ENCODE results near the gene SUCLA2.
"Not testable (repeated sequence)": the region's sequence is repeated elsewhere in the genome, so short reads cannot be mapped to it uniquely, and the experiment has no call there.

The SUCLA2 gene

GRCh38 chr13:48010698-48011097 lies 9.6 kb upstream of the SUCLA2 start:
- H3K36me3 Mint-ChIP-seq (ENCODE audit: low read depth) = peaks cover 5% of the 10 kb centered on the region
- H3K27ac Mint-ChIP-seq = no peak overlapping the region
- no peak for DNase-seq (ENCODE audit: low spot score)
- H3K27me3 Mint-ChIP-seq (ENCODE audit: low read depth) = no peaks in the 10 kb centered on the region
- H3K9me3 Mint-ChIP-seq = no peaks in the 10 kb centered on the region
- peaks cover 1% of the 10 kb centered on the region for H3K4me1 Mint-ChIP-seq (ENCODE audit: low read depth)
- no peak overlapping the region for H3K4me3 Mint-ChIP-seq

- H3K27ac Mint-ChIP-seq = no peak overlapping the region
- H3K4me1 Mint-ChIP-seq (ENCODE audit: low read depth) = peaks cover 1% of the 10 kb centered on the region
- no peak for DNase-seq (ENCODE audit: low spot score)
- H3K4me3 Mint-ChIP-seq = no peak overlapping the region
- peaks cover 5% of the 10 kb centered on the region for H3K36me3 Mint-ChIP-seq (ENCODE audit: low read depth)
- no peaks in the 10 kb centered on the region for H3K9me3 Mint-ChIP-seq
- no peaks in the 10 kb centered on the region for H3K27me3 Mint-ChIP-seq (ENCODE audit: low read depth)
Measured at GRCh38 chr13:48009284-48009683, 8.2 kb upstream of the SUCLA2 start.

- H3K9me3 Mint-ChIP-seq = no peaks in the 10 kb centered on the region
- no peak for DNase-seq (ENCODE audit: low spot score)
- no peak overlapping the region for H3K27ac Mint-ChIP-seq
- H3K27me3 Mint-ChIP-seq (ENCODE audit: low read depth) = no peaks in the 10 kb centered on the region
- peaks cover 6% of the 10 kb centered on the region for H3K36me3 Mint-ChIP-seq (ENCODE audit: low read depth)
- peaks cover 10% of the 10 kb centered on the region for H3K4me1 Mint-ChIP-seq (ENCODE audit: low read depth)
- no peak overlapping the region for H3K4me3 Mint-ChIP-seq
Measured at GRCh38 chr13:48006396-48006795, 5.3 kb upstream of the SUCLA2 start.

GRCh38 chr13:48004201-48004600 lies 3.1 kb upstream of the SUCLA2 start:
- Mint-ChIP-seq H3K4me3 (no peak overlapping the region), H3K4me1 (ENCODE audit: low read depth) (peaks cover 18% of the 10 kb centered on the region), H3K36me3 (ENCODE audit: low read depth) (peaks cover 3% of the 10 kb centered on the region), H3K27ac (no peak overlapping the region), H3K27me3 (ENCODE audit: low read depth) (no peaks in the 10 kb centered on the region), H3K9me3 (no peaks in the 10 kb centered on the region)
- no peak for DNase-seq (ENCODE audit: low spot score)

- peak overlapping the region; percentile 96 for H3K4me3 Mint-ChIP-seq
- H3K9me3 Mint-ChIP-seq; H3K36me3 Mint-ChIP-seq (ENCODE audit: low read depth); DNase-seq (ENCODE audit: low spot score); H3K27me3 Mint-ChIP-seq (ENCODE audit: low read depth): not testable (repeated sequence)
- peaks cover 21% of the 10 kb centered on the region for H3K4me1 Mint-ChIP-seq (ENCODE audit: low read depth)
- H3K27ac Mint-ChIP-seq = peak overlapping the region; percentile 94
Measured at GRCh38 chr13:48001999-48002398, 926 bp upstream of the SUCLA2 start.

GRCh38 chr13:48000559-48001113 lies 437 bp downstream of the SUCLA2 start:
- Mint-ChIP-seq H3K4me3 (peak overlapping the region; percentile 96), H3K27ac (peak overlapping the region; percentile 71), H3K27me3 (ENCODE audit: low read depth) (no peaks in the 10 kb centered on the region), H3K36me3 (ENCODE audit: low read depth) (peaks cover 12% of the 10 kb centered on the region), H3K4me1 (ENCODE audit: low read depth) (peaks cover 21% of the 10 kb centered on the region), H3K9me3 (no peaks in the 10 kb centered on the region)
- DNase-seq (ENCODE audit: low spot score) = no peak

- Mint-ChIP-seq H3K4me1 (ENCODE audit: low read depth) (peaks cover 21% of the 10 kb centered on the region), H3K27me3 (ENCODE audit: low read depth) (no peaks in the 10 kb centered on the region), H3K36me3 (ENCODE audit: low read depth) (peaks cover 12% of the 10 kb centered on the region), H3K9me3 (no peaks in the 10 kb centered on the region), H3K27ac (no peak overlapping the region), H3K4me3 (peak overlapping the region; percentile 96)
- DNase-seq (ENCODE audit: low spot score) = no peak
Measured at GRCh38 chr13:47999973-48000372, 1.1 kb downstream of the SUCLA2 start.

GRCh38 chr13:47997384-47997783 lies 3.7 kb downstream of the SUCLA2 start:
- H3K9me3 Mint-ChIP-seq = no peaks in the 10 kb centered on the region
- no peaks in the 10 kb centered on the region for H3K27me3 Mint-ChIP-seq (ENCODE audit: low read depth)
- no peak overlapping the region for H3K4me3 Mint-ChIP-seq
- no peak overlapping the region for H3K27ac Mint-ChIP-seq
- peaks cover 30% of the 10 kb centered on the region for H3K36me3 Mint-ChIP-seq (ENCODE audit: low read depth)
- DNase-seq (ENCODE audit: low spot score) = no peak
- peaks cover 24% of the 10 kb centered on the region for H3K4me1 Mint-ChIP-seq (ENCODE audit: low read depth)

- H3K27me3 Mint-ChIP-seq (ENCODE audit: low read depth) = no peaks in the 10 kb centered on the region
- peaks cover 49% of the 10 kb centered on the region for H3K36me3 Mint-ChIP-seq (ENCODE audit: low read depth)
- no peak overlapping the region for H3K27ac Mint-ChIP-seq
- H3K4me1 Mint-ChIP-seq (ENCODE audit: low read depth) = peaks cover 6% of the 10 kb centered on the region
- H3K4me3 Mint-ChIP-seq = no peak overlapping the region
- DNase-seq (ENCODE audit: low spot score) = no peak
- H3K9me3 Mint-ChIP-seq = no peaks in the 10 kb centered on the region
Measured at GRCh38 chr13:47991859-47992258, 9.2 kb downstream of the SUCLA2 start.

GRCh38 chr13:47990920-47991466 lies 10.1 kb downstream of the SUCLA2 start:
- H3K27ac Mint-ChIP-seq = no peak overlapping the region
- H3K4me3 Mint-ChIP-seq = no peak overlapping the region
- H3K36me3 Mint-ChIP-seq (ENCODE audit: low read depth) = peaks cover 50% of the 10 kb centered on the region
- no peaks in the 10 kb centered on the region for H3K27me3 Mint-ChIP-seq (ENCODE audit: low read depth)
- H3K9me3 Mint-ChIP-seq = no peaks in the 10 kb centered on the region
- H3K4me1 Mint-ChIP-seq (ENCODE audit: low read depth) = peaks cover 6% of the 10 kb centered on the region
- no peak for DNase-seq (ENCODE audit: low spot score)

GRCh38 chr13:47990427-47990826 lies 10.6 kb downstream of the SUCLA2 start:
- H3K36me3 Mint-ChIP-seq (ENCODE audit: low read depth) = peaks cover 54% of the 10 kb centered on the region

GRCh38 chr13:47983070-47983469 lies 18.0 kb downstream of the SUCLA2 start:
- Mint-ChIP-seq H3K4me1 (ENCODE audit: low read depth) (no peaks in the 10 kb centered on the region), H3K36me3 (ENCODE audit: low read depth) (peaks cover 56% of the 10 kb centered on the region), H3K27me3 (ENCODE audit: low read depth) (no peaks in the 10 kb centered on the region), H3K9me3 (peaks cover 7% of the 10 kb centered on the region), H3K27ac (no peak overlapping the region), H3K4me3 (no peak overlapping the region)
- DNase-seq (ENCODE audit: low spot score) = no peak

More at GRCh38 chr13:47990427-47990826, 10.6 kb downstream of the SUCLA2 start:
- H3K27ac Mint-ChIP-seq = no peak overlapping the region
- no peak overlapping the region for H3K4me3 Mint-ChIP-seq
- peaks cover 6% of the 10 kb centered on the region for H3K4me1 Mint-ChIP-seq (ENCODE audit: low read depth)
- no peaks in the 10 kb centered on the region for H3K27me3 Mint-ChIP-seq (ENCODE audit: low read depth)
- H3K9me3 Mint-ChIP-seq = no peaks in the 10 kb centered on the region
- no peak for DNase-seq (ENCODE audit: low spot score)

- H3K4me3 Mint-ChIP-seq = no peak overlapping the region
- H3K27me3 Mint-ChIP-seq (ENCODE audit: low read depth) = no peaks in the 10 kb centered on the region
- no peaks in the 10 kb centered on the region for H3K4me1 Mint-ChIP-seq (ENCODE audit: low read depth)
- H3K9me3 Mint-ChIP-seq = peaks cover 21% of the 10 kb centered on the region
- DNase-seq (ENCODE audit: low spot score) = no peak
- H3K27ac Mint-ChIP-seq = no peak overlapping the region
- peaks cover 70% of the 10 kb centered on the region for H3K36me3 Mint-ChIP-seq (ENCODE audit: low read depth)
Measured at GRCh38 chr13:47976325-47976724, 24.7 kb downstream of the SUCLA2 start.

- no peaks in the 10 kb centered on the region for H3K4me1 Mint-ChIP-seq (ENCODE audit: low read depth)
- H3K4me3 Mint-ChIP-seq = no peak overlapping the region
- H3K27ac Mint-ChIP-seq = no peak overlapping the region
- no peak for DNase-seq (ENCODE audit: low spot score)
- H3K9me3 Mint-ChIP-seq = peaks cover 35% of the 10 kb centered on the region
- peaks cover 66% of the 10 kb centered on the region for H3K36me3 Mint-ChIP-seq (ENCODE audit: low read depth)
- no peaks in the 10 kb centered on the region for H3K27me3 Mint-ChIP-seq (ENCODE audit: low read depth)
Measured at GRCh38 chr13:47964863-47965262, 36.2 kb downstream of the SUCLA2 start.

- Mint-ChIP-seq H3K4me1 (ENCODE audit: low read depth) (no peaks in the 10 kb centered on the region), H3K4me3 (no peak overlapping the region), H3K27me3 (ENCODE audit: low read depth) (no peaks in the 10 kb centered on the region), H3K36me3 (ENCODE audit: low read depth) (peaks cover 82% of the 10 kb centered on the region), H3K27ac (no peak overlapping the region), H3K9me3 (peaks cover 61% of the 10 kb centered on the region)
- no peak for DNase-seq (ENCODE audit: low spot score)
Measured at GRCh38 chr13:47962237-47962636, 38.8 kb downstream of the SUCLA2 start.
